Prostate gland (tissue), 2 donors: ENCODE data around the gene RPS15.

Experiments used
- POLR2A ChIP-seq: fragments of 450-650 bp; IDR thresholded peaks from one replicate; pipeline ENCODE4 v1.6.1; 2016; ENCODE audit warnings: antibody characterized with exemption, mild to moderate bottlenecking
- POLR2AphosphoS5 ChIP-seq: sonication (generic); formaldehyde crosslinking; IDR thresholded peaks from one replicate; pipeline ENCODE4 v1.6.1; 2017; ENCODE audit warnings: antibody characterized with exemption
- TF ChIP-seq, protein P1 (sequence below), 4 experiments: fragments of 200-600 bp in 2 of 4; fragments of 450-650 bp in 2 of 4; sonication (generic) in 2 of 4; IDR thresholded peaks; 1 replicate in 3 of 4; 2 replicates in 1 of 4; pipeline ENCODE4 v1.5.1; 2016 to 2019; ENCODE audit warnings: antibody characterized with exemption in 4 of 4, mild to moderate bottlenecking in 2 of 4, moderate library complexity in 2 of 4

DNA sequence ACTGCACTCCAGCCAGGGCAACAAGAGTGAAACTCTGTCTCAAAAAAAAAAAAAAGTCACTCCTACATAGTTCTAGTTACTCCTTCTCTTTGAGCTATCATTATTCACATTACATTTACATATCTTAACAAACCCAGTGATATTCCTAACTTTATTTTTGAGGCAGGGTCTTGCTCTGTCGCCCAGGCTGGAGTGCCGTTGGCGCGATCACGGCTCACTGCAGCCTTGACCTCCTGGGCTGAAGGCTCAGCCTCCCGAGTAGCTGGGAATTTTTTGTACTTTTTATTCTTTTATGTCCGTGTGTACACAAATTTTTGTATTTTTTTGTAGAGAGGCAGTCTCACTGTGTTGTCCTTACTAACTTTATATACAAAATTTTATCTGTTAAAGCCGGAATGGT, 587 bp upstream of the RPS15 start:
- TF ChIP-seq, protein P1, sequence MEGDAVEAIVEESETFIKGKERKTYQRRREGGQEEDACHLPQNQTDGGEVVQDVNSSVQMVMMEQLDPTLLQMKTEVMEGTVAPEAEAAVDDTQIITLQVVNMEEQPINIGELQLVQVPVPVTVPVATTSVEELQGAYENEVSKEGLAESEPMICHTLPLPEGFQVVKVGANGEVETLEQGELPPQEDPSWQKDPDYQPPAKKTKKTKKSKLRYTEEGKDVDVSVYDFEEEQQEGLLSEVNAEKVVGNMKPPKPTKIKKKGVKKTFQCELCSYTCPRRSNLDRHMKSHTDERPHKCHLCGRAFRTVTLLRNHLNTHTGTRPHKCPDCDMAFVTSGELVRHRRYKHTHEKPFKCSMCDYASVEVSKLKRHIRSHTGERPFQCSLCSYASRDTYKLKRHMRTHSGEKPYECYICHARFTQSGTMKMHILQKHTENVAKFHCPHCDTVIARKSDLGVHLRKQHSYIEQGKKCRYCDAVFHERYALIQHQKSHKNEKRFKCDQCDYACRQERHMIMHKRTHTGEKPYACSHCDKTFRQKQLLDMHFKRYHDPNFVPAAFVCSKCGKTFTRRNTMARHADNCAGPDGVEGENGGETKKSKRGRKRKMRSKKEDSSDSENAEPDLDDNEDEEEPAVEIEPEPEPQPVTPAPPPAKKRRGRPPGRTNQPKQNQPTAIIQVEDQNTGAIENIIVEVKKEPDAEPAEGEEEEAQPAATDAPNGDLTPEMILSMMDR (IDR thresholded peaks at IDR 0.05) = no peak
- TF ChIP-seq POLR2A = no peak
- no peak for TF ChIP-seq POLR2AphosphoS5
